ENCODE results near the gene CCL4L2. TPM values are rescaled to one million over a fixed set of nuclear protein-coding genes. Genes with fewer than 3 reads are reported as not detected.
"Not testable (repeated sequence)": the region's sequence is repeated elsewhere in the genome, so short reads cannot be mapped to it uniquely, and the experiment has no call there.

CCL4L2 gene
- total RNA-seq, 3 donors from 2014 or later = 1.1 to 3.3 (median 2.9) TPM

- H3K36me3 ChIP-seq (ENCODE audit: low read depth) = no peaks in the 10 kb centered on the region
- no peak for DNase-seq
- H3K4me1 ChIP-seq (ENCODE audit: low read depth) = peaks cover 3% of the 10 kb centered on the region
- H3K9me3 ChIP-seq = no peaks in the 10 kb centered on the region
- peak; percentile 24 for ATAC-seq
- intact Hi-C loops (cut with DNase I, micrococcal nuclease) = no loop called here
- no peak for TF ChIP-seq CTCF (IDR thresholded peaks at IDR 0.05)
- H3K4me3 ChIP-seq = no peak overlapping the region
Observed at GRCh38 chr17:36198831-36199465, 11.9 kb upstream of the CCL4L2 start.

- ATAC-seq; DNase-seq; H3K4me3 ChIP-seq; intact Hi-C loops (cut with DNase I, micrococcal nuclease); H3K36me3 ChIP-seq (ENCODE audit: low read depth); H3K4me1 ChIP-seq (ENCODE audit: low read depth); H3K9me3 ChIP-seq: not testable (repeated sequence)
Observed at GRCh38 chr17:36201102-36201501, 9.8 kb upstream of the CCL4L2 start.

GRCh38 chr17:36201506-36201905, 9.4 kb upstream of the CCL4L2 start:
- H3K4me3 ChIP-seq; H3K9me3 ChIP-seq; H3K4me1 ChIP-seq (ENCODE audit: low read depth); H3K36me3 ChIP-seq (ENCODE audit: low read depth); intact Hi-C loops (cut with DNase I, micrococcal nuclease); DNase-seq: not testable (repeated sequence)
- peak; percentile 34 for ATAC-seq

GRCh38 chr17:36203335-36203734, 7.5 kb upstream of the CCL4L2 start:
- H3K4me1 ChIP-seq (ENCODE audit: low read depth) = peaks cover 3% of the 10 kb centered on the region
- H3K4me3 ChIP-seq = no peak overlapping the region
- H3K36me3 ChIP-seq (ENCODE audit: low read depth) = no peaks in the 10 kb centered on the region
- no peaks in the 10 kb centered on the region for H3K9me3 ChIP-seq
- intact Hi-C loops (cut with DNase I, micrococcal nuclease) = no loop called here
- no peak for ATAC-seq
- no peak for DNase-seq
- TF ChIP-seq CTCF (IDR thresholded peaks at IDR 0.05) = no peak

GRCh38 chr17:36204724-36205500, 6.0 kb upstream of the CCL4L2 start:
- DNase-seq (no peak), ATAC-seq (no peak)
- Histone ChIP-seq H3K9me3 (no peaks in the 10 kb centered on the region), H3K36me3 (ENCODE audit: low read depth) (no peaks in the 10 kb centered on the region), H3K4me3 (no peak overlapping the region), H3K4me1 (ENCODE audit: low read depth) (peaks cover 3% of the 10 kb centered on the region)
- TF ChIP-seq CTCF (IDR thresholded peaks at IDR 0.05) = no peak
- intact Hi-C loops (cut with DNase I, micrococcal nuclease) = no loop called here

GRCh38 chr17:36205637-36206485, 5.0 kb upstream of the CCL4L2 start:
- DNase-seq (no peak), ATAC-seq (no peak)
- no peak for TF ChIP-seq CTCF (IDR thresholded peaks at IDR 0.05)
- H3K4me1 ChIP-seq (ENCODE audit: low read depth) = peaks cover 6% of the 10 kb centered on the region
- intact Hi-C loops (cut with DNase I, micrococcal nuclease) = no loop called here
- H3K4me3 ChIP-seq = no peak overlapping the region
- no peaks in the 10 kb centered on the region for H3K36me3 ChIP-seq (ENCODE audit: low read depth)
- no peaks in the 10 kb centered on the region for H3K9me3 ChIP-seq

GRCh38 chr17:36206486-36206821, 4.4 kb upstream of the CCL4L2 start:
- H3K9me3 ChIP-seq; intact Hi-C loops (cut with DNase I, micrococcal nuclease); DNase-seq; H3K4me3 ChIP-seq; H3K36me3 ChIP-seq (ENCODE audit: low read depth); ATAC-seq; H3K4me1 ChIP-seq (ENCODE audit: low read depth): not testable (repeated sequence)

- DNase-seq; H3K9me3 ChIP-seq; intact Hi-C loops (cut with DNase I, micrococcal nuclease); H3K4me3 ChIP-seq; ATAC-seq; H3K36me3 ChIP-seq (ENCODE audit: low read depth); H3K4me1 ChIP-seq (ENCODE audit: low read depth): not testable (repeated sequence)
Observed at GRCh38 chr17:36207383-36207782, 3.5 kb upstream of the CCL4L2 start.
